Heart right ventricle (tissue), 16 donors: Measurements from ENCODE around the gene RCAN1. TPM values are rescaled to one million over a fixed set of nuclear protein-coding genes. Genes with fewer than 3 reads are reported as not detected.
"Not testable (repeated sequence)": the region's sequence is repeated elsewhere in the genome, so short reads cannot be mapped to it uniquely, and the experiment has no call there.

Experiments used
- ATAC-seq, 8 donors: fragments of 200-7000 bp; cut with Tn5 transposase; one replicate each; pipeline ENCODE4 v1.9.1; 2020; ENCODE audit warnings: mild to moderate bottlenecking in 8 of 8, moderate library complexity in 8 of 8, moderate number of reproducible peaks in 1 of 8
- DNase-seq, 2 donors: peaks; one replicate each; pipeline ENCODE4 v3.0.0-alpha.2; 2020
- H3K27ac ChIP-seq, 10 donors: fragments of 200-600 bp; sonication (generic) in 2 of 10; one replicate each; pipeline versions ENCODE4 v1.5.0 to v1.8.0; 2020 to 2022; ENCODE audit warnings: mild to moderate bottlenecking in 3 of 10
- H3K27me3 ChIP-seq, 7 donors: fragments of 200-600 bp; one replicate each; pipeline ENCODE4 v1.8.0; 2021 to 2022; ENCODE audit warnings: mild to moderate bottlenecking in 2 of 7
- H3K36me3 ChIP-seq, 9 donors: fragments of 200-600 bp; sonication (generic) in 1 of 9; one replicate each; pipeline versions ENCODE4 v1.5.0 to v1.8.0; 2020 to 2022; ENCODE audit warnings: mild to moderate bottlenecking in 2 of 9
- H3K4me1 ChIP-seq, 9 donors: fragments of 200-600 bp; sonication (generic) in 1 of 9; one replicate each; pipeline versions ENCODE4 v1.5.0 to v1.8.0; 2020 to 2022; ENCODE audit warnings: mild to moderate bottlenecking in 4 of 9
- H3K4me3 ChIP-seq, 10 donors: fragments of 200-600 bp; sonication (generic) in 2 of 10; one replicate each; pipeline versions ENCODE4 v1.5.0 to v1.8.0; 2020 to 2022; ENCODE audit warnings: mild to moderate bottlenecking in 7 of 10, moderate library complexity in 2 of 10
- H3K9me3 ChIP-seq, 11 donors: fragments of 200-600 bp in 10 of 11; sonication (generic) in 2 of 11; one replicate each; pipeline versions ENCODE4 v1.5.0 to v1.8.0; 2013 to 2022; ENCODE audit warnings: mild to moderate bottlenecking in 2 of 11, control low read depth in 1 of 11, moderate library complexity in 1 of 11
- WGBS, 2 donors: extraction: QIAGEN DNeasy Blood & Tissue Kit; methylation state at CpG; one replicate each; pipeline ENCODE4 v1.1.7; 2013; ENCODE audit warnings: inconsistent platforms in 1 of 2; 5-methylcytosine and 5-hydroxymethylcytosine counted together
- intact Hi-C, 10 donors: fragments of 100-400 bp; cut with DNase I; formaldehyde crosslinking; loops; one replicate each; pipeline versions ENCODE4 v1.11.1 to v1.14.2; 2022
- polyA plus RNA-seq, 2 donors: library from polyadenylated mRNA; stranded (reverse); fragments of 200-250 nt; gene quantifications; one replicate each; pipeline ENCODE4 v1.2.3, GENCODE V29; 2013
- total RNA-seq, 10 donors: library from RNA; stranded (reverse); fragmentation: NEBNext Ultra II Directional in 3 of 10; extraction: Animal tissue kit (Norgen Biotek cat#: 25700) in 3 of 10; gene quantifications; one replicate each; pipeline versions ENCODE4 v1.2.1 to v1.2.4, GENCODE V29; 2021 to 2023
- TF ChIP-seq, protein P1 (sequence below), 9 donors: fragments of 200-600 bp; sonication (generic) in 2 of 9; IDR thresholded peaks; one replicate each; pipeline versions ENCODE4 v1.5.0 to v1.8.0; 2021 to 2022; ENCODE audit warnings: antibody characterized with exemption in 9 of 9, mild to moderate bottlenecking in 5 of 9, moderate library complexity in 1 of 9
- donor health status: Arrhythmogenic right ventricular cardiomyopathy.
- donor health status: ischemic (EF 13 %, LVEDD 7.1; RV severe dilation, severe dysfunction).
- donor health status: healthy with polysubstance abuse.
- donor health status: DM: no; HTN: yes; CAD: no.
- donor health status: DM: no; HTN: no; CAD: no.
- donor health status: ischemic (EF 25% LVEDD 6.9; RV normal size, moderate dysfunction).
- donor health status: ischemic (EF 25% LVEDD 5.7; RV mildly dilated, moderate dysfunction).
- donor health status: healthy.
- donor health status: DM: yes; HTN: yes; CAD: no.
- donor health status: Ischemic cardiomyopathy.
- donor health status: ischemic (EF 35%, LVEDD 5.7; RV mildly dilated, moderate dysfunction).
- donor health status: nonischemic (EF 11% LVEDD 7.7; RV severe dilation, severe dysfunction).
- donor health status: DM: yes; HTN: yes; CAD: no.
- donor health status: PGD.
- donor health status: ischemic (EF 29% LVEDD 5.4; RV normal size, mild dysfunction).
- donor health status: nonischemic (EF 23%, LVEDD 6.1; RV moderate dilation, normal function).

The RCAN1 gene
- total and polyA plus RNA-seq, 12 donors, result 24.1 to 389 (median 60.1) TPM

- TF ChIP-seq, protein P1, sequence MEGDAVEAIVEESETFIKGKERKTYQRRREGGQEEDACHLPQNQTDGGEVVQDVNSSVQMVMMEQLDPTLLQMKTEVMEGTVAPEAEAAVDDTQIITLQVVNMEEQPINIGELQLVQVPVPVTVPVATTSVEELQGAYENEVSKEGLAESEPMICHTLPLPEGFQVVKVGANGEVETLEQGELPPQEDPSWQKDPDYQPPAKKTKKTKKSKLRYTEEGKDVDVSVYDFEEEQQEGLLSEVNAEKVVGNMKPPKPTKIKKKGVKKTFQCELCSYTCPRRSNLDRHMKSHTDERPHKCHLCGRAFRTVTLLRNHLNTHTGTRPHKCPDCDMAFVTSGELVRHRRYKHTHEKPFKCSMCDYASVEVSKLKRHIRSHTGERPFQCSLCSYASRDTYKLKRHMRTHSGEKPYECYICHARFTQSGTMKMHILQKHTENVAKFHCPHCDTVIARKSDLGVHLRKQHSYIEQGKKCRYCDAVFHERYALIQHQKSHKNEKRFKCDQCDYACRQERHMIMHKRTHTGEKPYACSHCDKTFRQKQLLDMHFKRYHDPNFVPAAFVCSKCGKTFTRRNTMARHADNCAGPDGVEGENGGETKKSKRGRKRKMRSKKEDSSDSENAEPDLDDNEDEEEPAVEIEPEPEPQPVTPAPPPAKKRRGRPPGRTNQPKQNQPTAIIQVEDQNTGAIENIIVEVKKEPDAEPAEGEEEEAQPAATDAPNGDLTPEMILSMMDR (IDR thresholded peaks at IDR 0.05), result no peak
- Histone ChIP-seq H3K9me3 (peaks cover 0 to 29% (median 9%) of the 10 kb centered on the region in 11 donors), H3K4me3 (no peak overlapping the region), H3K36me3 (no peaks in the 10 kb centered on the region), H3K27ac (no peak overlapping the region), H3K4me1 (peaks cover 0 to 3% (median 0%) of the 10 kb centered on the region in 9 donors), H3K27me3 (no peaks in the 10 kb centered on the region)
- no peak for ATAC-seq
- 61 to 67% methylated on average over 1 of the region's 1 CpG for whole genome bisulfite sequencing, 2 donors
- intact Hi-C loops, result no loop called here
- no peak for DNase-seq
Observed at GRCh38 chr21:34501716-34502115, 113.2 kb downstream of the RCAN1 start.

GRCh38 chr21:34500191-34500590 lies 114.7 kb downstream of the RCAN1 start:
- Histone ChIP-seq H3K4me3 (no peak overlapping the region), H3K4me1 (peaks cover 0 to 3% (median 0%) of the 10 kb centered on the region in 9 donors), H3K9me3 (peaks cover 0 to 41% (median 9%) of the 10 kb centered on the region in 11 donors), H3K27ac (no peak overlapping the region), H3K36me3 (no peaks in the 10 kb centered on the region), H3K27me3 (no peaks in the 10 kb centered on the region)
- intact Hi-C loops, result no loop called here
- WGBS, 2 donors, result 81 to 83% methylated on average over 1 of the region's 1 CpG
- ATAC-seq (no peak), DNase-seq (no peak)
- TF ChIP-seq, protein P1 (IDR thresholded peaks at IDR 0.05), result no peak

DNA sequence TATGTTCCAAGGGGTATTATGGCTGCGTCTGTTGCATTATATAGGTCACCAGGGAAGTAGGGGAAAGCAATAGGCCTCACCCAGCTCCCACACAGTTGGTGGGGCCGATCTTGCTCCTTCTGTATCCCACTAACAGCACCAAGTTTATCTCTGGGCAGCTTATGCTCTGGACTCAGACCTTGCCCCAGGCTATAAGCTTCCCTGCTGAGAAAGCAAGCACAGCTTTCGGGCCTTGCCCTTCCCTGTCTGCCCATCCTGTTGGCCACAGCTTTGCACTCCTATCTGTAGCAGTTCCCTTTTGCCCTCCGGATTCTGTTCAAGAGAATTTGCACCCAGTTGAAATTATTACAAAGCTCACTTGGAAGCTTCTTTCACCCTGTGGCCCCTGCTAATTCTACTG lies 115.8 kb downstream of the RCAN1 start:
- no peaks in the 10 kb centered on the region for H3K36me3 ChIP-seq
- TF ChIP-seq, protein P1 (IDR thresholded peaks at IDR 0.05), result no peak
- intact Hi-C loops, result no loop called here
- peaks cover 0 to 41% (median 9%) of the 10 kb centered on the region in 11 donors for H3K9me3 ChIP-seq
- DNase-seq (no peak), ATAC-seq (no peak)
- peaks cover 0 to 3% (median 0%) of the 10 kb centered on the region in 9 donors for H3K4me1 ChIP-seq
- H3K27me3 ChIP-seq, result no peaks in the 10 kb centered on the region
- no peak overlapping the region for H3K4me3 ChIP-seq
- H3K27ac ChIP-seq, result no peak overlapping the region
- 80 to 88% methylated on average over 4 of the region's 4 CpGs for WGBS, 2 donors

DNA sequence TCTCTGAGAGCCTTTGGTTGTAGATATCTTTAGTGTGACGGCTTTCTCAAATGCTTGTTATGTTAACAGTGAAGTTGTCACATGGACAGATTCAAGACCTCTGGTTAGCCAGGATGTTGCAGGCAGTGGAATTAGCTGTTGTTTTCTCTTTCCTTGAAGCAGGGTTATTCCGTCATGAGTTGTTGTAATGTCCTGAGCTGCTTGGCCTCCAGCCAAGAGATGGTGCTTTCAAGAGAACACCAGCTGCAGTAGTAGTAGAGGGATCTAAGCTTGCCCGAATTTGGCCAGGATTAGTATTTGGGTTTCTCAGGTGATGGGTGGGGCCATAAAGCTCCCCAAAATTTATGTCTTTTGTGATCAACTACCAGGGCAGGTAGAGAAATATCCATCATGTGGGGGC lies 116.3 kb downstream of the RCAN1 start:
- Histone ChIP-seq H3K27me3 (no peaks in the 10 kb centered on the region), H3K36me3 (no peaks in the 10 kb centered on the region), H3K4me3 (no peak overlapping the region), H3K27ac (no peak overlapping the region), H3K4me1 (peaks cover 0 to 3% (median 0%) of the 10 kb centered on the region in 9 donors), H3K9me3 (peaks cover 0 to 41% (median 9%) of the 10 kb centered on the region in 11 donors)
- peak in 3 of 8 donors; percentile 45 to 58 (median 48) for ATAC-seq
- no peak for DNase-seq
- intact Hi-C loops, result no loop called here
- 29 to 32% methylated on average over 3 of the region's 3 CpGs for WGBS, 2 donors
- TF ChIP-seq, protein P1 (IDR thresholded peaks at IDR 0.05), result no peak

DNA sequence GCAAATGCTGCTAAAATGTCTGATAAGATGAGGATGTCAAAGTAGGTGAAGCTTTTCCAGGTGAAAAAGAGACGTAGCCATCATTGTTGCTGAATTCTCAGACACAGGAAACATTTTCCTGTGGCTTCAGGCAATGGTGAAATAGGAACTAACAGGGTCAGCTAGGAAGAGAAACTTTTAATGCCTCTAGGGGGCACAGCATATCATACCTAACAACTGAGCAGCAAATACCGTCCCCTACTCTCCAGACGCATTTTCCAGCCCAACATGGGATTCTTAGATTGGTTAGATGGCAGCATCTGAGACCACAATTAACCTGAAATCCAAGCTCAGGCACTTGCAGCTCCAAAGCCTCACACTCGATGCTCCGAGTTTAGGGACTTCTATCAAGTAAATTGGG lies 131.1 kb downstream of the RCAN1 start:
- H3K36me3 ChIP-seq, H3K4me3 ChIP-seq, H3K9me3 ChIP-seq, H3K27me3 ChIP-seq, intact Hi-C loops, H3K4me1 ChIP-seq, ATAC-seq, DNase-seq, H3K27ac ChIP-seq: not testable (repeated sequence)
- no CpG with 5 or more reads among the region's 5 CpGs for WGBS, 2 donors

- peak in 4 of 8 donors; percentile 65 to 82 (median 68) for ATAC-seq
- H3K4me3 ChIP-seq, H3K36me3 ChIP-seq, H3K4me1 ChIP-seq, intact Hi-C loops, H3K9me3 ChIP-seq, H3K27ac ChIP-seq, DNase-seq, H3K27me3 ChIP-seq: not testable (repeated sequence)
- no CpG with 5 or more reads among the region's 3 CpGs for WGBS, 2 donors
Observed at GRCh38 chr21:34483435-34483834, 131.5 kb downstream of the RCAN1 start.

DNA sequence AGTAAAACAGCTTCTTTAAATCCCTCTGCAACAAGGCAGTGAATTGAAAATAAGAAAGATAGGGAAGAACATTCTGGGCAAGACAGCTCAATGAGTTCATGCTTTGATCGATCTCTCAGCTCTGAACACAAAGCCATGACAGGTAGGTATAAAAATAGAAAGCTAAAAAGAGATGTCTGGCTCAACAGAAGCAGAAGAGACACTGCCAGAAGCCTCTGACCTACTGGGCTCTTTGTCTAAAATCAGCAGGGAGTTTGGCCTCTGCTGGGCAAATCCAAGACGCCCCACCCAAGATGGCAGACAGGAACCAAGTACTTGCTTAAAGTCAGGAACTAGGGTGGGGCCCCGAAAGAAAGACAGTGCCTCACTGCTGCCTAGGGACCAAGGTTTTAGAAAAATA lies 147.6 kb downstream of the RCAN1 start:
- H3K36me3 ChIP-seq, H3K4me1 ChIP-seq, ATAC-seq, DNase-seq, H3K4me3 ChIP-seq, intact Hi-C loops, H3K9me3 ChIP-seq, H3K27me3 ChIP-seq, H3K27ac ChIP-seq: not testable (repeated sequence)
- no CpG with 5 or more reads among the region's 3 CpGs for WGBS, 2 donors
